Osteoblast (primary cell): ENCODE results near the gene TIGIT. TPM values are rescaled to one million over a fixed set of nuclear protein-coding genes. Genes with fewer than 3 reads are reported as not detected.

Experiments used
- DNase-seq: peaks from one replicate; pipeline ENCODE4 v3.0.0; 2011; ENCODE audit warnings: low spot score, mixed read lengths; ENCODE audit not compliant: insufficient read length; ENCODE audit errors: missing footprints
- H2AFZ ChIP-seq: 2 replicates; pipeline ENCODE4 v1.6.0; 2011; ENCODE audit warnings: mild to moderate bottlenecking, low read length
- H3K27ac ChIP-seq: 2 replicates; pipeline ENCODE4 v1.5.1; 2011; ENCODE audit warnings: mild to moderate bottlenecking, low read depth, low read length, moderate library complexity
- H3K27me3 ChIP-seq: 2 replicates; pipeline ENCODE4 v1.6.0; 2012; ENCODE audit warnings: mild to moderate bottlenecking, control low read depth, inconsistent platforms, low read length, moderate library complexity; ENCODE audit not compliant: insufficient read depth
- H3K36me3 ChIP-seq: 2 replicates; pipeline ENCODE4 v1.5.1; 2011; ENCODE audit warnings: mild to moderate bottlenecking, low read length, control low read depth, moderate library complexity; ENCODE audit not compliant: insufficient read depth
- H3K4me1 ChIP-seq: 2 replicates; pipeline ENCODE4 v1.5.1; 2011; ENCODE audit warnings: mild to moderate bottlenecking, low read length, control low read depth, moderate library complexity; ENCODE audit not compliant: insufficient read depth
- H3K4me2 ChIP-seq: 2 replicates; pipeline ENCODE4 v1.6.0; 2011; ENCODE audit warnings: mild to moderate bottlenecking, low read length; ENCODE audit not compliant: insufficient read depth
- H3K4me3 ChIP-seq: fragments of 200-600 bp; sonication (generic); 3 replicates; pipeline ENCODE4 v1.5.1; 2012; ENCODE audit warnings: mild to moderate bottlenecking, low read length, inconsistent platforms; ENCODE audit not compliant: insufficient read depth
- H3K79me2 ChIP-seq: 2 replicates; pipeline ENCODE4 v1.6.0; 2012; ENCODE audit warnings: mild to moderate bottlenecking, low read length, control low read depth, inconsistent platforms; ENCODE audit not compliant: insufficient read depth
- H3K9me3 ChIP-seq: 2 replicates; pipeline ENCODE4 v1.5.1; 2011; ENCODE audit warnings: low read depth, low read length, control low read depth
- H4K20me1 ChIP-seq: 2 replicates; pipeline ENCODE4 v1.6.0; 2012; ENCODE audit warnings: mild to moderate bottlenecking, low read length, control low read depth; ENCODE audit not compliant: insufficient read depth
- CTCF ChIP-seq: IDR thresholded peaks from 2 replicates; pipeline ENCODE4 v1.5.1; 2011; ENCODE audit warnings: mild to moderate bottlenecking, low read depth, low read length, moderate library complexity; ENCODE audit errors: extremely low read depth
- total RNA-seq: library from RNA; depleted of rRNA; stranded (reverse); fragments of >200 nt; gene quantifications from 2 replicates; pipeline ENCODE4 v1.2.3, GENCODE V29; 2012

The TIGIT gene
- total RNA-seq, 1 donor = not detected

- H3K36me3 ChIP-seq = no peaks in the 10 kb centered on the region
- H3K4me2 ChIP-seq = no peak overlapping the region
- no peaks in the 10 kb centered on the region for H4K20me1 ChIP-seq
- no peaks in the 10 kb centered on the region for H3K9me3 ChIP-seq
- no peaks in the 10 kb centered on the region for H3K4me1 ChIP-seq
- H3K79me2 ChIP-seq = no peaks in the 10 kb centered on the region
- H2AFZ ChIP-seq = no peak overlapping the region
- TF ChIP-seq CTCF = no peak
- H3K4me3 ChIP-seq = no peak overlapping the region
- no peaks in the 10 kb centered on the region for H3K27me3 ChIP-seq
- no peak for DNase-seq
- H3K27ac ChIP-seq = no peak overlapping the region
These were observed 34.5 kb downstream of the TIGIT start for GRCh38 chr3:114328345-114328744.

- TF ChIP-seq CTCF = no peak
- H3K4me1 ChIP-seq = no peaks in the 10 kb centered on the region
These were observed 36.0 kb downstream of the TIGIT start for GRCh38 chr3:114329823-114330222.

GRCh38 chr3:114331007-114331406 lies 37.2 kb downstream of the TIGIT start:
- Histone ChIP-seq H3K4me2 (no peak overlapping the region), H3K4me1 (no peaks in the 10 kb centered on the region), H3K27ac (no peak overlapping the region), H3K27me3 (no peaks in the 10 kb centered on the region), H3K4me3 (no peak overlapping the region), H3K79me2 (no peaks in the 10 kb centered on the region), H3K36me3 (no peaks in the 10 kb centered on the region), H4K20me1 (peaks cover 5% of the 10 kb centered on the region), H2AFZ (no peak overlapping the region), H3K9me3 (no peaks in the 10 kb centered on the region)
- no peak for TF ChIP-seq CTCF
- DNase-seq = no peak

More at GRCh38 chr3:114329823-114330222, 36.0 kb downstream of the TIGIT start:
- no peaks in the 10 kb centered on the region for H4K20me1 ChIP-seq
- H3K36me3 ChIP-seq = no peaks in the 10 kb centered on the region
- H3K4me3 ChIP-seq = no peak overlapping the region
- H3K4me2 ChIP-seq = no peak overlapping the region
- H3K27me3 ChIP-seq = no peaks in the 10 kb centered on the region
- H3K79me2 ChIP-seq = no peaks in the 10 kb centered on the region
- H3K9me3 ChIP-seq = no peaks in the 10 kb centered on the region
- H2AFZ ChIP-seq = no peak overlapping the region
- H3K27ac ChIP-seq = no peak overlapping the region
- DNase-seq = no peak

GRCh38 chr3:114331710-114332109 lies 37.9 kb downstream of the TIGIT start:
- no peaks in the 10 kb centered on the region for H3K4me1 ChIP-seq
- H3K27me3 ChIP-seq = no peaks in the 10 kb centered on the region
- H3K36me3 ChIP-seq = no peaks in the 10 kb centered on the region
- TF ChIP-seq CTCF = no peak
- no peak overlapping the region for H3K4me3 ChIP-seq
- H3K9me3 ChIP-seq = no peaks in the 10 kb centered on the region
- DNase-seq = no peak
- H4K20me1 ChIP-seq = peaks cover 5% of the 10 kb centered on the region
- no peak overlapping the region for H2AFZ ChIP-seq
- H3K4me2 ChIP-seq = no peak overlapping the region
- H3K79me2 ChIP-seq = no peaks in the 10 kb centered on the region
- no peak overlapping the region for H3K27ac ChIP-seq
